Mesenchymal stem cell (in vitro differentiated cells and primary cell): Measurements from ENCODE around the gene GPR39.

Experiments
- DNase-seq: peaks from one replicate; pipeline ENCODE4 v3.0.0-alpha.2; 2013
- H2AFZ ChIP-seq: one replicate; pipeline ENCODE4 v1.6.1; 2013; ENCODE audit warnings: low read depth, mild to moderate bottlenecking, control low read depth, inconsistent platforms, low read length, moderate library complexity
- H2AK5ac ChIP-seq: 2 replicates; pipeline ENCODE4 v1.6.1; 2013; ENCODE audit warnings: low read length, moderate library complexity, mild to moderate bottlenecking, inconsistent platforms; ENCODE audit not compliant: severe bottlenecking
- H2BK120ac ChIP-seq: one replicate; pipeline ENCODE4 v1.6.1; 2013; ENCODE audit warnings: low read depth, mild to moderate bottlenecking, inconsistent platforms, low read length, moderate library complexity
- H2BK12ac ChIP-seq, 2 experiments: one replicate each; pipeline ENCODE4 v1.6.1; 2013; ENCODE audit warnings: inconsistent platforms in 2 of 2, low read length in 2 of 2, mild to moderate bottlenecking in 2 of 2, moderate library complexity in 2 of 2, control low read depth in 1 of 2
- H2BK15ac ChIP-seq: one replicate; pipeline ENCODE4 v1.6.1; 2013; ENCODE audit warnings: mild to moderate bottlenecking, low read depth, inconsistent platforms; ENCODE audit not compliant: poor library complexity, severe bottlenecking
- H2BK5ac ChIP-seq: 2 replicates; pipeline ENCODE4 v1.6.1; 2013; ENCODE audit warnings: low read depth, mild to moderate bottlenecking, low read length, control low read depth, inconsistent platforms; ENCODE audit not compliant: poor library complexity, severe bottlenecking
- H3K14ac ChIP-seq, 2 experiments: one replicate each; pipeline ENCODE4 v1.6.1; 2013; ENCODE audit warnings: inconsistent platforms in 2 of 2, low read length in 2 of 2, control low read depth in 1 of 2, mild to moderate bottlenecking in 1 of 2, moderate library complexity in 1 of 2
- H3K18ac ChIP-seq, 2 experiments: one replicate each; pipeline ENCODE4 v1.6.1; 2013; ENCODE audit warnings: inconsistent platforms in 2 of 2, low read length in 2 of 2, control low read depth in 1 of 2, low read depth in 1 of 2, mild to moderate bottlenecking in 1 of 2
- H3K23ac ChIP-seq, 2 experiments: one replicate each; pipeline ENCODE4 v1.6.1; 2013; ENCODE audit warnings: inconsistent platforms in 2 of 2, low read length in 2 of 2, mild to moderate bottlenecking in 2 of 2, moderate library complexity in 2 of 2, control low read depth in 1 of 2
- H3K27ac ChIP-seq: 2 replicates; pipeline ENCODE4 v1.5.1; 2013; ENCODE audit warnings: mild to moderate bottlenecking, moderate library complexity, low read length, control low read depth, inconsistent platforms; ENCODE audit not compliant: poor library complexity, severe bottlenecking
- H3K27me3 ChIP-seq, 2 experiments: 2 replicates each; pipeline versions ENCODE4 v1.6.1 to v1.7.0; 2013; ENCODE audit warnings: low read length in 2 of 2, mild to moderate bottlenecking in 2 of 2, moderate library complexity in 2 of 2, control low read depth in 1 of 2, inconsistent platforms in 1 of 2; ENCODE audit not compliant: control insufficient read depth in 1 of 2, insufficient read depth in 1 of 2
- H3K36me3 ChIP-seq, 2 experiments: 2 replicates each; pipeline versions ENCODE4 v1.6.1 to v1.7.0; 2013; ENCODE audit warnings: low read length in 2 of 2, control low read depth in 1 of 2, inconsistent platforms in 1 of 2, low read depth in 1 of 2, mild to moderate bottlenecking in 1 of 2; ENCODE audit not compliant: insufficient read depth in 2 of 2, control insufficient read depth in 1 of 2
- H3K4ac ChIP-seq, 2 experiments: one replicate each; pipeline ENCODE4 v1.6.1; 2013; ENCODE audit warnings: inconsistent platforms in 2 of 2, low read length in 2 of 2, mild to moderate bottlenecking in 2 of 2, moderate library complexity in 2 of 2, control low read depth in 1 of 2, low read depth in 1 of 2
- H3K4me1 ChIP-seq: 2 replicates; pipeline ENCODE4 v1.6.1; 2013; ENCODE audit warnings: low read depth, low read length, control low read depth; ENCODE audit not compliant: control insufficient read depth, insufficient read depth
- H3K4me2 ChIP-seq: 2 replicates; pipeline ENCODE4 v1.6.1; 2013; ENCODE audit warnings: low read length, mild to moderate bottlenecking, inconsistent platforms; ENCODE audit not compliant: poor library complexity, severe bottlenecking
- H3K4me3 ChIP-seq, 2 experiments: 2 replicates each; pipeline versions ENCODE4 v1.5.1 to v1.7.0; 2013; ENCODE audit warnings: low read length in 2 of 2, mild to moderate bottlenecking in 2 of 2, control low read depth in 1 of 2, low read depth in 1 of 2; ENCODE audit not compliant: insufficient read depth in 1 of 2
- H3K79me1 ChIP-seq: replicated peaks from 2 replicates; pipeline ENCODE4 v1.6.1; 2013; ENCODE audit warnings: mild to moderate bottlenecking, control low read depth, low read length, inconsistent platforms; ENCODE audit not compliant: poor library complexity, severe bottlenecking
- H3K9ac ChIP-seq: 2 replicates; pipeline ENCODE4 v1.7.0; 2013; ENCODE audit warnings: mild to moderate bottlenecking, low read length, moderate library complexity
- H3K9me3 ChIP-seq: 2 replicates; pipeline ENCODE4 v1.7.0; 2013; ENCODE audit warnings: mild to moderate bottlenecking, low read length; ENCODE audit not compliant: control insufficient read depth
- H4K8ac ChIP-seq: one replicate; pipeline ENCODE4 v1.6.1; 2013; ENCODE audit warnings: inconsistent platforms, mild to moderate bottlenecking, low read length, moderate library complexity
- H4K91ac ChIP-seq: one replicate; pipeline ENCODE4 v1.6.1; 2013; ENCODE audit warnings: mild to moderate bottlenecking, low read length, inconsistent platforms
- WGBS: methylation state at CpG from one replicate; pipeline ENCODE4 v1.1.7; 2013; ENCODE audit warnings: mixed read lengths; 5-methylcytosine and 5-hydroxymethylcytosine counted together

GPR39 gene

DNA sequence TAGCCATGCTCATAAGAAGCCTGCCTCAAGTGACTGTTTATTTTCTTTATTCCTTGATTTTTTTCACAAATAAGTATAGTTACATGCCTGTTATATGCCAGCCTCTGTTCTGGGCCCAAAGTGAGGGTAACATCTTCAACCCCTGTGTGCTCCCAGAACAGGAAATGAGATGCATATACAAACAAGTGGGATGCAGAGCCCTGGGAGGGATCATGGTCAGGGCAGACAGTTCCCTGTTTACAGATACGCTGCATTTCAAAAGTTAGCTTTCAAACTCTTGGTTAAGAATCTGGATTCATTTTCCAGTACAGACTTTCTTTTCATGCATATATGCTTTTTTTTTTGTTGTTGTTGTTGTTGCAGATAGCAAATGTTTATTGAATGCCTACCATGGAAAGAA, 24.4 kb downstream of the GPR39 start:
- peak overlapping the region; percentile 58 for H2BK15ac ChIP-seq
- peak overlapping the region; percentile 50 for H4K8ac ChIP-seq
- H3K18ac ChIP-seq, result peak overlapping the region in 1 of 2 experiments; percentile 47
- H3K9me3 ChIP-seq, result peaks cover 4% of the 10 kb centered on the region
- peak; percentile 57 for DNase-seq
- H3K4ac ChIP-seq, result no peak overlapping the region
- WGBS, result 0% methylated on average over 1 of the region's 1 CpG
- no peak overlapping the region for H3K23ac ChIP-seq
- no peaks in the 10 kb centered on the region for H3K36me3 ChIP-seq
- H3K4me1 ChIP-seq, result peaks cover 14% of the 10 kb centered on the region
- H3K27me3 ChIP-seq, result no peaks in the 10 kb centered on the region
- peak overlapping the region; percentile 86 for H2BK120ac ChIP-seq
- H3K9ac ChIP-seq, result no peak overlapping the region
- H3K79me1 ChIP-seq, result peaks cover 19% of the 10 kb centered on the region
- no peak overlapping the region for H4K91ac ChIP-seq
- H3K4me2 ChIP-seq, result no peak overlapping the region
- H2AFZ ChIP-seq, result no peak overlapping the region
- no peak overlapping the region for H2BK12ac ChIP-seq
- no peak overlapping the region for H3K27ac ChIP-seq
- no peak overlapping the region for H2AK5ac ChIP-seq
- H3K4me3 ChIP-seq, result no peak overlapping the region
- no peak overlapping the region for H3K14ac ChIP-seq
- no peak overlapping the region for H2BK5ac ChIP-seq

- Histone ChIP-seq H3K23ac (peak overlapping the region in 1 of 2 experiments; percentile 15), H2BK15ac (no peak overlapping the region), H3K4me3 (no peak overlapping the region), H3K18ac (peak overlapping the region; percentile 64 to 72), H3K14ac (no peak overlapping the region), H3K9ac (no peak overlapping the region), H3K9me3 (peaks cover 4% of the 10 kb centered on the region), H3K27me3 (no peaks in the 10 kb centered on the region), H3K79me1 (peaks cover 20% of the 10 kb centered on the region), H3K4ac (no peak overlapping the region), H2AK5ac (no peak overlapping the region), H3K27ac (no peak overlapping the region), H2BK5ac (no peak overlapping the region), H2BK120ac (no peak overlapping the region), H3K4me2 (no peak overlapping the region), H2AFZ (no peak overlapping the region), H4K91ac (peak overlapping the region; percentile 18), H3K36me3 (no peaks in the 10 kb centered on the region), H4K8ac (no peak overlapping the region), H3K4me1 (peaks cover 14% of the 10 kb centered on the region), H2BK12ac (peak overlapping the region; percentile 29 to 64)
- DNase-seq, result no peak
- WGBS, result 76% methylated on average over 7 of the region's 7 CpGs
Measured at GRCh38 chr2:132442278-132442677, 25.7 kb downstream of the GPR39 start.

GRCh38 chr2:132443106-132443505, 26.5 kb downstream of the GPR39 start:
- Histone ChIP-seq H4K91ac (no peak overlapping the region), H3K9ac (no peak overlapping the region), H3K27me3 (no peaks in the 10 kb centered on the region), H3K79me1 (peaks cover 17% of the 10 kb centered on the region), H2AFZ (no peak overlapping the region), H3K36me3 (no peaks in the 10 kb centered on the region), H3K14ac (no peak overlapping the region), H3K4me1 (peaks cover 12% of the 10 kb centered on the region), H4K8ac (no peak overlapping the region), H3K4me3 (no peak overlapping the region), H3K4ac (no peak overlapping the region), H3K18ac (no peak overlapping the region), H3K4me2 (no peak overlapping the region), H3K9me3 (peaks cover 4% of the 10 kb centered on the region), H2BK5ac (no peak overlapping the region), H2BK120ac (no peak overlapping the region), H2BK15ac (no peak overlapping the region), H2AK5ac (no peak overlapping the region), H3K27ac (no peak overlapping the region), H2BK12ac (no peak overlapping the region), H3K23ac (no peak overlapping the region)
- DNase-seq, result no peak
- WGBS, result no CpG with 5 or more reads among the region's 4 CpGs

GRCh38 chr2:132446444-132446843, 29.8 kb downstream of the GPR39 start:
- no peak for DNase-seq
- Histone ChIP-seq H2BK12ac (no peak overlapping the region), H4K8ac (peak overlapping the region; percentile 1), H3K4me3 (no peak overlapping the region), H3K27ac (no peak overlapping the region), H3K18ac (no peak overlapping the region), H3K9me3 (peaks cover 3% of the 10 kb centered on the region), H3K4me1 (peaks cover 2% of the 10 kb centered on the region), H3K9ac (no peak overlapping the region), H3K36me3 (no peaks in the 10 kb centered on the region), H2AK5ac (no peak overlapping the region), H2BK120ac (no peak overlapping the region), H3K79me1 (peaks cover 22% of the 10 kb centered on the region), H3K4me2 (no peak overlapping the region), H3K14ac (no peak overlapping the region), H3K27me3 (no peaks in the 10 kb centered on the region), H4K91ac (no peak overlapping the region), H2AFZ (no peak overlapping the region), H2BK15ac (peak overlapping the region; percentile 53), H2BK5ac (no peak overlapping the region), H3K23ac (no peak overlapping the region), H3K4ac (no peak overlapping the region)
- 95% methylated on average over 2 of the region's 2 CpGs for WGBS
